PFSK-1 (cell line): ENCODE results near the gene PREX1.

Source experiments
- FOXP2 ChIP-seq: optimal IDR thresholded peaks from 2 replicates; pipeline ENCODE3; 2011; ENCODE audit warnings: borderline replicate concordance, control low read depth, inconsistent platforms; ENCODE audit not compliant: insufficient read depth; ENCODE audit errors: extremely low read length, extremely low read depth
- POLR2AphosphoS5 ChIP-seq: IDR thresholded peaks from 2 replicates; pipeline ENCODE4 v1.6.1; 2012; ENCODE audit warnings: low read depth, mild to moderate bottlenecking, control low read depth, low read length, moderate library complexity

DNA sequence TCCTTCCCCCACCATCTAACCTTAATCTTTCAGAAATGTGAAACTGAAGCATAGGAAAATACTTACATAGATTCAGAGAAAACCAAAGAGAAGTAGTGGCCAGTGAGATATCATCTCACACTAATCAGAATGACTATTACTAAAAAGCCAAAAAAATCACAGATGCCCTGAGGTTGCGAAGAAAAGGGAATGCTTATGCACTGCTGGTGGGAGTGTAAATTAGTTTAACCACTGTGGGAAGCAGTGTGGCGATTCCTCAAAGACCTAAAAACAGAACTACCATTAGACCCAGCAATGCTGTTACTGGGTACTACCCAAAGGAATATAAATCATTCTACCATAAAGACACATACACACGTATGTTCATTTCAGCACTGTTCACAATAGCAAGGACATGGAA, 9.2 kb upstream of the PREX1 start:
- TF ChIP-seq POLR2AphosphoS5 (no peak), FOXP2 (no peak)
